ENCODE measurements around the gene CTNNA1. TPM values are rescaled to one million over a fixed set of nuclear protein-coding genes. Genes with fewer than 3 reads are reported as not detected.

CTNNA1 gene
- total and polyA plus RNA-seq, 2 of the 8 experiments (the other 6 are each of a cell fraction or from before 2014, with no cell fraction given) = 115 to 349 TPM

DNA sequence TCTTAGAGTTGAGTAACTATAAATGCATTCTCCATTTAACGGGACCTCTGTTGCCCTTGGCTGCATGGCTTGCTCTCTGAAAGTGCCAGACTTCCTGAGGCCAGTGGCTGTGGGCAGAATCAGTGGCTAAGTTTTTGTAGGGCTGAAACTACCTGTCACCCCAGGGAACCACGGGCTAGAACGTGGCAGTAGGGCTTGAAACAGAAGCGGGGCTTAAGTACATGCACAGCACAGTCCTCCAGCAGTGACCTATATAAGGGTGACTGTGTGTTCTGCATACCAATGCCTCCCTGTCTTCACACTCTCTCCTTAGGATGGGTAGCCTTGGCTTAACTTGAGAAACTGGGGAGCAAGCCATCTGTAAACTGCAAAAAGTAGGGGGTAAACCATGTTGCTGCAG is 165.5 kb downstream of the CTNNA1 start:
- Histone ChIP-seq H4K8ac (ENCODE audit: extremely low read depth, insufficient read depth, low read length) (peak overlapping the region; percentile 81; the same call in 1 of the 2 replicates), H3K18ac (ENCODE audit: extremely low read depth, low read length) (no peak overlapping the region), H2AK5ac (ENCODE audit: low read depth, low read length) (no peak overlapping the region), H3K79me1 (ENCODE audit: low read depth, low read length) (no peaks in the 10 kb centered on the region), H3K79me2 (ENCODE audit: control insufficient read depth in 1 of 2, insufficient read depth in 2 of 2, low read length in 2 of 2) (no peaks in the 10 kb centered on the region), H4K20me1 (replicated peaks in 1 of 2; ENCODE audit: control insufficient read depth in 1 of 2, insufficient read depth in 2 of 2, low read length in 2 of 2) (peaks cover 0 to 2% of the 10 kb centered on the region in 2 experiments), H4K5ac (ENCODE audit: insufficient read length, low read depth, low read length) (no peak overlapping the region), H3K4ac (replicated peaks; ENCODE audit: insufficient read length, low read depth, low read length) (no peak overlapping the region), H2AFZ (ENCODE audit: low read length) (no peak overlapping the region), H3K14ac (ENCODE audit: insufficient read length) (no peak overlapping the region), H3K9ac (replicated peaks in 1 of 4; ENCODE audit: extremely low read depth in 1 of 4, low read depth in 3 of 4, low read length in 3 of 4) (no peak overlapping the region), H2BK20ac (ENCODE audit: low read length) (no peak overlapping the region), H3K27ac (ENCODE audit: low read depth, low read length) (no peak overlapping the region), H2BK5ac (ENCODE audit: low read depth, low read length) (no peak overlapping the region), H3K23ac (ENCODE audit: insufficient read length) (no peak overlapping the region), H3K4me1 (replicated peaks in 1 of 4; ENCODE audit: control insufficient read depth in 3 of 4, insufficient read depth in 4 of 4, low read length in 3 of 4) (peaks cover 0 to 4% (median 2%) of the 10 kb centered on the region in 4 experiments; a peak in 2 of 7 replicates), H2BK15ac (ENCODE audit: low read length) (no peak overlapping the region), H4K91ac (replicated peaks; ENCODE audit: insufficient read length, low read length) (no peak overlapping the region), H2BK12ac (ENCODE audit: low read depth, low read length) (no peak overlapping the region), H3K36me3 (ENCODE audit: control insufficient read depth in 2 of 4, insufficient read depth in 4 of 4, low read length in 3 of 4) (peaks cover 2 to 27% (median 7%) of the 10 kb centered on the region in 4 experiments; a peak in 7 of 8 replicates), H2BK120ac (replicated peaks; ENCODE audit: low read depth, low read length) (no peak overlapping the region), H3K4me2 (ENCODE audit: insufficient read depth in 1 of 2, low read depth in 2 of 2, low read length in 2 of 2) (no peak overlapping the region), H3K4me3 (ENCODE audit: extremely low read depth in 1 of 4, insufficient read depth in 2 of 4, low read depth in 3 of 4, low read length in 4 of 4) (no peak overlapping the region), H3K27me3 (replicated peaks in 1 of 4; ENCODE audit: control insufficient read depth in 3 of 4, extremely low read depth in 1 of 4, insufficient read depth in 3 of 4, low read length in 3 of 4) (no peaks in the 10 kb centered on the region), H3K56ac (replicated peaks; ENCODE audit: insufficient read length, low read depth, low read length) (no peak overlapping the region), H3K9me3 (ENCODE audit: insufficient read depth in 2 of 2, low read depth in 1 of 2, low read length in 1 of 2) (no peaks in the 10 kb centered on the region), H3K23me2 (ENCODE audit: low read depth, low read length) (no peaks in the 10 kb centered on the region)
- POLR2A ChIA-PET (ENCODE audit: partially characterized antibody) = no interaction called here
- CTCF ChIA-PET (ENCODE audit: partially characterized antibody) = no interaction called here
- DNase-seq (ENCODE audit: low read depth in 1 of 2, low spot score in 2 of 2) = no peak
- no peak for FAIRE-seq
- TF ChIP-seq PHF8 (conservative IDR thresholded peaks at IDR 0.05; ENCODE audit: low read depth, low read length) (no peak), EGR1 (IDR thresholded peaks at IDR 0.05; ENCODE audit: borderline replicate concordance, low read depth, low read length) (no peak), POLR2AphosphoS5 (IDR thresholded peaks at IDR 0.05; ENCODE audit: low read depth, low read length) (peak; percentile 44; the same call in 1 of the 2 replicates)
- 79% methylated on average over 4 of the region's 4 CpGs; no CpG with 5 or more reads in 1 of the 2 experiments for WGBS, 2 experiments (ENCODE audit: extremely low coverage in 1 of 2, insufficient coverage in 1 of 2, insufficient read length in 1 of 2, insufficient replicate concordance in 2 of 2, low coverage in 1 of 2, low lambda C conversion rate in 2 of 2, missing lambda C conversion rate in 1 of 2)
